Neuronal stem cell (in vitro differentiated cells): ENCODE measurements around the gene GLIS2.

ENCODE experiments used
- DNase-seq: peaks from one replicate; pipeline ENCODE4 v3.0.0-alpha.2; 2013; ENCODE audit warnings: low spot score
- H2AFZ ChIP-seq: one replicate; pipeline ENCODE4 v1.6.1; 2013; ENCODE audit warnings: mild to moderate bottlenecking, low read length, inconsistent platforms
- H2AK5ac ChIP-seq: 2 replicates; pipeline ENCODE4 v1.6.1; 2013; ENCODE audit warnings: low read depth, mild to moderate bottlenecking, inconsistent platforms, low read length, moderate library complexity, mixed read lengths
- H2BK120ac ChIP-seq: 2 replicates; pipeline ENCODE4 v1.6.1; 2013; ENCODE audit warnings: low read depth, mild to moderate bottlenecking, inconsistent platforms, low read length, moderate library complexity, mixed read lengths
- H2BK12ac ChIP-seq: one replicate; pipeline ENCODE4 v1.6.1; 2013; ENCODE audit warnings: low read length, inconsistent platforms
- H2BK15ac ChIP-seq: 2 replicates; pipeline ENCODE4 v1.6.1; 2013; ENCODE audit warnings: mild to moderate bottlenecking, low read length, inconsistent platforms, mixed read lengths
- H2BK5ac ChIP-seq: one replicate; pipeline ENCODE4 v1.6.1; 2013; ENCODE audit warnings: inconsistent platforms, mild to moderate bottlenecking, low read length, moderate library complexity
- H3K14ac ChIP-seq: one replicate; pipeline ENCODE4 v1.6.1; 2013; ENCODE audit warnings: low read length, inconsistent platforms
- H3K18ac ChIP-seq: 2 replicates; pipeline ENCODE4 v1.6.1; 2013; ENCODE audit warnings: low read length, inconsistent platforms
- H3K23ac ChIP-seq: 2 replicates; pipeline ENCODE4 v1.6.1; 2013; ENCODE audit warnings: low read depth, mild to moderate bottlenecking, mixed read lengths, low read length, inconsistent platforms; ENCODE audit not compliant: poor library complexity
- H3K27ac ChIP-seq: replicated peaks from 3 replicates; pipeline ENCODE4 v1.5.1; 2013; ENCODE audit warnings: low read length, inconsistent platforms
- H3K27me3 ChIP-seq, 3 experiments: 2 replicates each; pipeline ENCODE4 v1.6.1; 2013; ENCODE audit warnings: low read length in 3 of 3, mild to moderate bottlenecking in 2 of 3, inconsistent platforms in 1 of 3, low read depth in 1 of 3, mixed read lengths in 1 of 3, moderate library complexity in 1 of 3; ENCODE audit not compliant: control insufficient read depth in 3 of 3, insufficient read depth in 3 of 3
- H3K36me3 ChIP-seq, 2 donors: replicated peaks in 1 of 2; 2 replicates each; pipeline ENCODE4 v1.6.1; 2013; ENCODE audit warnings: low read length in 2 of 2; ENCODE audit not compliant: control insufficient read depth in 2 of 2, insufficient read depth in 2 of 2
- H3K4ac ChIP-seq: 2 replicates; pipeline ENCODE4 v1.6.1; 2013; ENCODE audit warnings: inconsistent platforms, mild to moderate bottlenecking, low read length, moderate library complexity
- H3K4me1 ChIP-seq, 2 donors: 1 replicate in 1 of 2; 2 replicates in 1 of 2; pipeline ENCODE4 v1.6.1; 2013; ENCODE audit warnings: low read length in 2 of 2, low read depth in 1 of 2; ENCODE audit not compliant: control insufficient read depth in 2 of 2, insufficient read depth in 1 of 2
- H3K4me2 ChIP-seq: one replicate; pipeline ENCODE4 v1.6.1; 2013; ENCODE audit warnings: mild to moderate bottlenecking, low read length, inconsistent platforms; ENCODE audit not compliant: insufficient read depth, poor library complexity, severe bottlenecking
- H3K4me3 ChIP-seq, 2 donors: 2 replicates each; pipeline ENCODE4 v1.5.1; 2013; ENCODE audit warnings: low read length in 2 of 2, mild to moderate bottlenecking in 2 of 2, inconsistent platforms in 1 of 2, moderate library complexity in 1 of 2
- H3K79me1 ChIP-seq: one replicate; pipeline ENCODE4 v1.6.1; 2013; ENCODE audit warnings: low read depth, mild to moderate bottlenecking, inconsistent platforms, low read length, moderate library complexity
- H3K9ac ChIP-seq: one replicate; pipeline ENCODE4 v1.6.1; 2013; ENCODE audit warnings: mild to moderate bottlenecking, low read depth, low read length, inconsistent platforms; ENCODE audit not compliant: poor library complexity
- H3K9me3 ChIP-seq, 2 donors: replicated peaks in 1 of 2; 2 replicates each; pipeline versions ENCODE3 to v1.6.1; 2013; ENCODE audit warnings: low read length in 2 of 2, mild to moderate bottlenecking in 2 of 2, inconsistent platforms in 1 of 2, low read depth in 1 of 2, mixed read lengths in 1 of 2, moderate library complexity in 1 of 2; ENCODE audit not compliant: control insufficient read depth in 2 of 2, insufficient read depth in 1 of 2
- H4K8ac ChIP-seq: one replicate; pipeline ENCODE4 v1.6.1; 2013; ENCODE audit warnings: low read depth, mild to moderate bottlenecking, inconsistent platforms, low read length, moderate library complexity
- H4K91ac ChIP-seq: one replicate; pipeline ENCODE4 v1.6.1; 2013; ENCODE audit warnings: low read length, low read depth, mild to moderate bottlenecking, inconsistent platforms; ENCODE audit not compliant: poor library complexity
- WGBS, 2 donors: extraction: QIAGEN DNeasy Blood & Tissue Kit; methylation state at CpG; one replicate each; pipeline ENCODE4 v1.1.7; 2013; ENCODE audit warnings: missing lambda C conversion rate in 2 of 2, mixed read lengths in 1 of 2; ENCODE audit not compliant: insufficient read length in 2 of 2, insufficient replicate concordance in 1 of 2; ENCODE audit errors: extremely low coverage in 2 of 2; 5-methylcytosine and 5-hydroxymethylcytosine counted together

GLIS2 gene

GRCh38 chr16:4351880-4352279 is 36.0 kb downstream of the GLIS2 start:
- Histone ChIP-seq H3K4me3 (peak overlapping the region in 1 of 2 donors; percentile 29), H2AK5ac (no peak overlapping the region), H3K36me3 (peaks cover 5 to 21% of the 10 kb centered on the region in 2 donors), H3K18ac (no peak overlapping the region), H3K4me1 (peaks cover 2 to 4% of the 10 kb centered on the region in 2 donors), H3K4me2 (no peak overlapping the region), H3K9me3 (no peaks in the 10 kb centered on the region), H4K91ac (no peak overlapping the region), H2BK15ac (no peak overlapping the region), H3K9ac (no peak overlapping the region), H2AFZ (peak overlapping the region; percentile 42), H3K79me1 (peaks cover 10% of the 10 kb centered on the region), H4K8ac (no peak overlapping the region), H3K27me3 (no peaks in the 10 kb centered on the region), H3K23ac (no peak overlapping the region), H2BK5ac (no peak overlapping the region), H3K14ac (no peak overlapping the region), H2BK12ac (no peak overlapping the region), H2BK120ac (no peak overlapping the region), H3K27ac (no peak overlapping the region), H3K4ac (no peak overlapping the region)
- no peak for DNase-seq
- WGBS, 2 donors, result no CpG with 5 or more reads among the region's 7 CpGs

- Histone ChIP-seq H3K18ac (no peak overlapping the region), H3K27ac (no peak overlapping the region), H3K4me2 (no peak overlapping the region), H2BK12ac (no peak overlapping the region), H2BK5ac (no peak overlapping the region), H3K14ac (no peak overlapping the region), H3K9ac (no peak overlapping the region), H3K9me3 (no peaks in the 10 kb centered on the region), H3K4me1 (peaks cover 2 to 4% of the 10 kb centered on the region in 2 donors), H3K4ac (no peak overlapping the region), H4K91ac (no peak overlapping the region), H3K36me3 (peaks cover 0 to 13% of the 10 kb centered on the region in 2 donors), H4K8ac (no peak overlapping the region), H3K27me3 (no peaks in the 10 kb centered on the region), H2BK120ac (no peak overlapping the region), H2BK15ac (no peak overlapping the region), H2AK5ac (no peak overlapping the region), H2AFZ (no peak overlapping the region), H3K4me3 (no peak overlapping the region), H3K23ac (no peak overlapping the region), H3K79me1 (peaks cover 7% of the 10 kb centered on the region)
- DNase-seq, result no peak
- no CpG with 5 or more reads among the region's 5 CpGs for WGBS, 2 donors
Measured at GRCh38 chr16:4352843-4353242, 37.0 kb downstream of the GLIS2 start.

GRCh38 chr16:4353675-4354074 is 37.8 kb downstream of the GLIS2 start:
- Histone ChIP-seq H3K4me1 (peaks cover 2 to 4% of the 10 kb centered on the region in 2 donors), H3K23ac (no peak overlapping the region), H2AK5ac (no peak overlapping the region), H3K4ac (no peak overlapping the region), H3K9me3 (no peaks in the 10 kb centered on the region), H3K4me3 (no peak overlapping the region), H2BK120ac (no peak overlapping the region), H3K27me3 (no peaks in the 10 kb centered on the region), H3K27ac (no peak overlapping the region), H2BK12ac (no peak overlapping the region), H3K36me3 (peaks cover 0 to 6% of the 10 kb centered on the region in 2 donors), H3K9ac (no peak overlapping the region), H4K8ac (no peak overlapping the region), H3K79me1 (peaks cover 6% of the 10 kb centered on the region), H3K14ac (no peak overlapping the region), H2BK5ac (no peak overlapping the region), H2BK15ac (no peak overlapping the region), H3K18ac (no peak overlapping the region), H3K4me2 (no peak overlapping the region), H2AFZ (no peak overlapping the region), H4K91ac (no peak overlapping the region)
- no CpG with 5 or more reads among the region's 4 CpGs for WGBS, 2 donors
- no peak for DNase-seq

- Histone ChIP-seq H3K4me2 (no peak overlapping the region), H3K4me1 (peaks cover 2 to 4% of the 10 kb centered on the region in 2 donors), H3K27ac (no peak overlapping the region), H2BK5ac (peak overlapping the region; percentile 24), H4K8ac (no peak overlapping the region), H3K23ac (peak overlapping the region; percentile 85), H2AFZ (no peak overlapping the region), H3K4ac (no peak overlapping the region), H2BK15ac (peak overlapping the region; percentile 9), H3K27me3 (no peaks in the 10 kb centered on the region), H3K14ac (no peak overlapping the region), H3K4me3 (no peak overlapping the region), H3K9ac (peak overlapping the region; percentile 21), H3K9me3 (no peaks in the 10 kb centered on the region), H4K91ac (no peak overlapping the region), H2AK5ac (peak overlapping the region; percentile 63), H3K36me3 (peaks cover 0 to 2% of the 10 kb centered on the region in 2 donors), H3K79me1 (peaks cover 3% of the 10 kb centered on the region), H3K18ac (peak overlapping the region; percentile 6), H2BK12ac (peak overlapping the region; percentile 75), H2BK120ac (no peak overlapping the region)
- no CpG with 5 or more reads among the region's 20 CpGs for WGBS, 2 donors
- no peak for DNase-seq
Measured at GRCh38 chr16:4354512-4355409, 38.9 kb downstream of the GLIS2 start.
